ENCODE results near the gene GRB10.

Gene GRB10

GRCh38 chr7:50667789-50668226 lies 114.9 kb downstream of the GRB10 start:
- no peak for DNase-seq (ENCODE audit: low spot score)

- no peak for DNase-seq (ENCODE audit: low spot score)
These were observed 115.4 kb downstream of the GRB10 start for GRCh38 chr7:50667338-50667737.

GRCh38 chr7:50666124-50666496 lies 116.6 kb downstream of the GRB10 start:
- no peak for DNase-seq (ENCODE audit: low spot score)

GRCh38 chr7:50665403-50666123 lies 117.1 kb downstream of the GRB10 start:
- no peak for DNase-seq (ENCODE audit: low spot score)

- no peak for DNase-seq (ENCODE audit: low spot score)
These were observed 117.8 kb downstream of the GRB10 start for GRCh38 chr7:50664937-50665336.

- peak; percentile 18 for DNase-seq (ENCODE audit: low spot score)
These were observed 118.2 kb downstream of the GRB10 start for GRCh38 chr7:50664461-50664922.

- DNase-seq (ENCODE audit: low spot score), result no peak
These were observed 119.1 kb downstream of the GRB10 start for GRCh38 chr7:50663396-50664102.

GRCh38 chr7:50662996-50663395 lies 119.7 kb downstream of the GRB10 start:
- no peak for DNase-seq (ENCODE audit: low spot score)

- DNase-seq (ENCODE audit: low spot score), result peak; percentile 52
These were observed 120.5 kb downstream of the GRB10 start for GRCh38 chr7:50662041-50662694.

GRCh38 chr7:50661345-50662040 lies 121.2 kb downstream of the GRB10 start:
- peak; percentile 32 for DNase-seq (ENCODE audit: low spot score)

GRCh38 chr7:50660830-50661175 lies 121.9 kb downstream of the GRB10 start:
- DNase-seq (ENCODE audit: low spot score), result no peak

- DNase-seq (ENCODE audit: low spot score), result peak; percentile 54
These were observed 122.5 kb downstream of the GRB10 start for GRCh38 chr7:50660040-50660829.

GRCh38 chr7:50659329-50659965 lies 123.2 kb downstream of the GRB10 start:
- DNase-seq (ENCODE audit: low spot score), result no peak

GRCh38 chr7:50658696-50659095 lies 124.0 kb downstream of the GRB10 start:
- no peak for DNase-seq (ENCODE audit: low spot score)

GRCh38 chr7:50657912-50658311 lies 124.8 kb downstream of the GRB10 start:
- DNase-seq (ENCODE audit: low spot score), result no peak

GRCh38 chr7:50657341-50657873 lies 125.3 kb downstream of the GRB10 start:
- no peak for DNase-seq (ENCODE audit: low spot score)

- no peak for DNase-seq (ENCODE audit: low spot score)
These were observed 126.4 kb downstream of the GRB10 start for GRCh38 chr7:50656141-50656895.

GRCh38 chr7:50655490-50655889 lies 127.2 kb downstream of the GRB10 start:
- DNase-seq (ENCODE audit: low spot score), result no peak

- DNase-seq (ENCODE audit: low spot score), result no peak
These were observed 127.7 kb downstream of the GRB10 start for GRCh38 chr7:50655020-50655419.

- no peak for DNase-seq (ENCODE audit: low spot score)
These were observed 128.7 kb downstream of the GRB10 start for GRCh38 chr7:50653981-50654425.
